ENCODE measurements around the gene USP34. TPM values are rescaled to one million over a fixed set of nuclear protein-coding genes. Genes with fewer than 3 reads are reported as not detected.
A peak's percentile ranks its signal among the peaks of the same experiment; 100 is the strongest.

The USP34 gene
- total RNA-seq, 1 donor from 2014 or later = 139 TPM

- H3K27me3 Mint-ChIP-seq = no peaks in the 10 kb centered on the region
- H3K27ac Mint-ChIP-seq = no peak overlapping the region
- no peak overlapping the region for H3K4me3 Mint-ChIP-seq (ENCODE audit: low read depth)
- H3K4me1 Mint-ChIP-seq (ENCODE audit: low read depth) = no peaks in the 10 kb centered on the region
- H3K9me3 Mint-ChIP-seq (ENCODE audit: low read depth) = no peaks in the 10 kb centered on the region
- no peak for TF ChIP-seq CTCF (IDR thresholded peaks at IDR 0.05; ENCODE audit: unreplicated experiment)
- no peak for DNase-seq (ENCODE audit: low spot score, unreplicated experiment)
- H3K36me3 Mint-ChIP-seq (ENCODE audit: insufficient read depth) = peaks cover 16% of the 10 kb centered on the region
Measured at GRCh38 chr2:61504949-61505348, 34.1 kb upstream of the USP34 start.

GRCh38 chr2:61499060-61499459 lies 28.2 kb upstream of the USP34 start:
- no peak overlapping the region for H3K27ac Mint-ChIP-seq
- peaks cover 22% of the 10 kb centered on the region for H3K36me3 Mint-ChIP-seq (ENCODE audit: insufficient read depth)
- no peaks in the 10 kb centered on the region for H3K27me3 Mint-ChIP-seq
- no peaks in the 10 kb centered on the region for H3K4me1 Mint-ChIP-seq (ENCODE audit: low read depth)
- no peak overlapping the region for H3K4me3 Mint-ChIP-seq (ENCODE audit: low read depth)
- DNase-seq (ENCODE audit: low spot score, unreplicated experiment) = no peak
- no peaks in the 10 kb centered on the region for H3K9me3 Mint-ChIP-seq (ENCODE audit: low read depth)
- TF ChIP-seq CTCF (IDR thresholded peaks at IDR 0.05; ENCODE audit: unreplicated experiment) = no peak

- no peaks in the 10 kb centered on the region for H3K9me3 Mint-ChIP-seq (ENCODE audit: low read depth)
Measured at GRCh38 chr2:61493523-61493942, 22.6 kb upstream of the USP34 start.

GRCh38 chr2:61492476-61492875 lies 21.6 kb upstream of the USP34 start:
- Mint-ChIP-seq H3K27me3 (no peaks in the 10 kb centered on the region), H3K9me3 (ENCODE audit: low read depth) (no peaks in the 10 kb centered on the region), H3K4me1 (ENCODE audit: low read depth) (no peaks in the 10 kb centered on the region), H3K36me3 (ENCODE audit: insufficient read depth) (peaks cover 30% of the 10 kb centered on the region), H3K27ac (peak overlapping the region; percentile 12), H3K4me3 (ENCODE audit: low read depth) (no peak overlapping the region)
- no peak for DNase-seq (ENCODE audit: low spot score, unreplicated experiment)
- TF ChIP-seq CTCF (IDR thresholded peaks at IDR 0.05; ENCODE audit: unreplicated experiment) = no peak

More at GRCh38 chr2:61493523-61493942, 22.6 kb upstream of the USP34 start:
- H3K27me3 Mint-ChIP-seq = no peaks in the 10 kb centered on the region
- DNase-seq (ENCODE audit: low spot score, unreplicated experiment) = no peak
- no peak for TF ChIP-seq CTCF (IDR thresholded peaks at IDR 0.05; ENCODE audit: unreplicated experiment)
- no peak overlapping the region for H3K27ac Mint-ChIP-seq
- no peak overlapping the region for H3K4me3 Mint-ChIP-seq (ENCODE audit: low read depth)
- no peaks in the 10 kb centered on the region for H3K4me1 Mint-ChIP-seq (ENCODE audit: low read depth)
- peaks cover 29% of the 10 kb centered on the region for H3K36me3 Mint-ChIP-seq (ENCODE audit: insufficient read depth)

- DNase-seq (ENCODE audit: low spot score, unreplicated experiment) = no peak
- H3K27ac Mint-ChIP-seq = no peak overlapping the region
- no peaks in the 10 kb centered on the region for H3K4me1 Mint-ChIP-seq (ENCODE audit: low read depth)
- H3K9me3 Mint-ChIP-seq (ENCODE audit: low read depth) = no peaks in the 10 kb centered on the region
- TF ChIP-seq CTCF (IDR thresholded peaks at IDR 0.05; ENCODE audit: unreplicated experiment) = no peak
- H3K4me3 Mint-ChIP-seq (ENCODE audit: low read depth) = no peak overlapping the region
- peaks cover 42% of the 10 kb centered on the region for H3K36me3 Mint-ChIP-seq (ENCODE audit: insufficient read depth)
- H3K27me3 Mint-ChIP-seq = no peaks in the 10 kb centered on the region
Measured at GRCh38 chr2:61485281-61485680, 14.4 kb upstream of the USP34 start.
